ENCODE results near the gene CD40.

DNA sequence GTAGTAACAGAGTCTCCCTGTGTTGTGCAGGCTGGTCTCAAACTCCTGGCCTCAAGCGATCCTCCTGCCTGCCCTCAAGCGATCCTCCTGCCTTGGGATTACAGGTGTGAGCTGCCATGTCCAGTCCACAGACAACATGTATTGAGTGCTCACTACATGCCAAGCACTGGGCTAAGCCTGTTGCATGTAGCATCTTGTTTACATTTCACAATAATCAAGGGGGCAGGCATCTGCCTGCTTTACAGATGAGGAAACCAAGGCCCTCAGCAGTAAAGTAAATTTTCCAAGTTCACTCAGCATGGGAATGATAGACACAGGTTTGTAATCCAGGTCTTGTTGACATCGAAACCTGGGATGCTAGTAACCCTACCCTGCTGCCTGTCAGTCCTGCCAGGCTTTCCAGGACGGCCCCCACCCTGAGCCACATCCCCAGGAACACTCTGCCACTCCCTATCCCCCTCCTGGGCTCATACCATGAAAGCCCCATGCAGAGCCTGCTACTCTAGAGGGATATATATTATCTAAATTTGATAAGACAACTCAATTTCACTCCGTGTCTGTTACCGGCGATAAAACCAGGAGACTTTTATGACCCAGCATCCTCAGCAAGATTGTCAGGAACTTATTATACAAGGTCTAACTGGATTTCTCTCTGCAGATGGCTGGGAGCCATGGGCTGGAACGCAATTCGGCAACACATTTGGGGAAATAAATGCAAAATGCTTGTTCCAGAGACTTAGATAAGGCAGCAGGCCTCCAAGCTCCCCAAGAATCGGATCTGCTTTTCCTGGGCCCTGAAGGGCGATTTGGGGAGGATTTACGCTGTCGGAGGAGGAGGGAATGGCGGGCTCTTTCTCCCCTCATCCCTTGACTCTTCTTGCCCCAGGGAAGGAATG lies 30.4 kb downstream of the CD40 start:
- TF ChIP-seq POLR2AphosphoS5 (IDR thresholded peaks at IDR 0.05; ENCODE audit: low read depth, low read length): no peak
- TF ChIP-seq, protein P1, sequence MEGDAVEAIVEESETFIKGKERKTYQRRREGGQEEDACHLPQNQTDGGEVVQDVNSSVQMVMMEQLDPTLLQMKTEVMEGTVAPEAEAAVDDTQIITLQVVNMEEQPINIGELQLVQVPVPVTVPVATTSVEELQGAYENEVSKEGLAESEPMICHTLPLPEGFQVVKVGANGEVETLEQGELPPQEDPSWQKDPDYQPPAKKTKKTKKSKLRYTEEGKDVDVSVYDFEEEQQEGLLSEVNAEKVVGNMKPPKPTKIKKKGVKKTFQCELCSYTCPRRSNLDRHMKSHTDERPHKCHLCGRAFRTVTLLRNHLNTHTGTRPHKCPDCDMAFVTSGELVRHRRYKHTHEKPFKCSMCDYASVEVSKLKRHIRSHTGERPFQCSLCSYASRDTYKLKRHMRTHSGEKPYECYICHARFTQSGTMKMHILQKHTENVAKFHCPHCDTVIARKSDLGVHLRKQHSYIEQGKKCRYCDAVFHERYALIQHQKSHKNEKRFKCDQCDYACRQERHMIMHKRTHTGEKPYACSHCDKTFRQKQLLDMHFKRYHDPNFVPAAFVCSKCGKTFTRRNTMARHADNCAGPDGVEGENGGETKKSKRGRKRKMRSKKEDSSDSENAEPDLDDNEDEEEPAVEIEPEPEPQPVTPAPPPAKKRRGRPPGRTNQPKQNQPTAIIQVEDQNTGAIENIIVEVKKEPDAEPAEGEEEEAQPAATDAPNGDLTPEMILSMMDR (IDR thresholded peaks at IDR 0.05): no peak
- no peak for TF ChIP-seq TCF7L2 (IDR thresholded peaks at IDR 0.05; ENCODE audit: low read depth, low read length)
- no peak for TF ChIP-seq SIN3A (IDR thresholded peaks at IDR 0.05; ENCODE audit: borderline replicate concordance, insufficient read depth, low read depth, low read length)
- TF ChIP-seq, protein P2, sequence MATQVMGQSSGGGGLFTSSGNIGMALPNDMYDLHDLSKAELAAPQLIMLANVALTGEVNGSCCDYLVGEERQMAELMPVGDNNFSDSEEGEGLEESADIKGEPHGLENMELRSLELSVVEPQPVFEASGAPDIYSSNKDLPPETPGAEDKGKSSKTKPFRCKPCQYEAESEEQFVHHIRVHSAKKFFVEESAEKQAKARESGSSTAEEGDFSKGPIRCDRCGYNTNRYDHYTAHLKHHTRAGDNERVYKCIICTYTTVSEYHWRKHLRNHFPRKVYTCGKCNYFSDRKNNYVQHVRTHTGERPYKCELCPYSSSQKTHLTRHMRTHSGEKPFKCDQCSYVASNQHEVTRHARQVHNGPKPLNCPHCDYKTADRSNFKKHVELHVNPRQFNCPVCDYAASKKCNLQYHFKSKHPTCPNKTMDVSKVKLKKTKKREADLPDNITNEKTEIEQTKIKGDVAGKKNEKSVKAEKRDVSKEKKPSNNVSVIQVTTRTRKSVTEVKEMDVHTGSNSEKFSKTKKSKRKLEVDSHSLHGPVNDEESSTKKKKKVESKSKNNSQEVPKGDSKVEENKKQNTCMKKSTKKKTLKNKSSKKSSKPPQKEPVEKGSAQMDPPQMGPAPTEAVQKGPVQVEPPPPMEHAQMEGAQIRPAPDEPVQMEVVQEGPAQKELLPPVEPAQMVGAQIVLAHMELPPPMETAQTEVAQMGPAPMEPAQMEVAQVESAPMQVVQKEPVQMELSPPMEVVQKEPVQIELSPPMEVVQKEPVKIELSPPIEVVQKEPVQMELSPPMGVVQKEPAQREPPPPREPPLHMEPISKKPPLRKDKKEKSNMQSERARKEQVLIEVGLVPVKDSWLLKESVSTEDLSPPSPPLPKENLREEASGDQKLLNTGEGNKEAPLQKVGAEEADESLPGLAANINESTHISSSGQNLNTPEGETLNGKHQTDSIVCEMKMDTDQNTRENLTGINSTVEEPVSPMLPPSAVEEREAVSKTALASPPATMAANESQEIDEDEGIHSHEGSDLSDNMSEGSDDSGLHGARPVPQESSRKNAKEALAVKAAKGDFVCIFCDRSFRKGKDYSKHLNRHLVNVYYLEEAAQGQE (IDR thresholded peaks at IDR 0.05; ENCODE audit: insufficient read depth in 1 of 2, low read depth in 2 of 2, low read length in 1 of 2): no peak
